SU-DHL-6 (cell line): ENCODE data around the gene ATP2B2.

Source experiments
- H2AFZ ChIP-seq: fragments of 200-600 bp; sonication (generic); 2 replicates; pipeline ENCODE4 v1.6.1; 2014; ENCODE audit warnings: low read depth, mild to moderate bottlenecking, moderate library complexity, mixed read lengths, antibody characterized with exemption, low read length; ENCODE audit not compliant: severe bottlenecking
- H3F3A ChIP-seq: fragments of 200-600 bp; shearing (Covaris generic); 2 replicates; pipeline ENCODE4 v1.6.0; 2016; ENCODE audit warnings: antibody characterized with exemption, mild to moderate bottlenecking; ENCODE audit not compliant: insufficient read depth
- H3K27ac ChIP-seq: fragments of 200-600 bp; sonication (generic); 2 replicates; pipeline ENCODE4 v1.5.1; 2016; ENCODE audit warnings: low read depth, mild to moderate bottlenecking, low read length, moderate library complexity, mixed read lengths
- H3K27me3 ChIP-seq: fragments of 200-600 bp; sonication (generic), shearing (Covaris generic); 2 replicates; pipeline ENCODE4 v1.6.0; 2014; ENCODE audit warnings: mild to moderate bottlenecking, low read length
- H3K36me3 ChIP-seq: fragments of 200-600 bp; sonication (generic); 2 replicates; pipeline ENCODE4 v1.6.1; 2014; ENCODE audit warnings: mild to moderate bottlenecking, low read length, mixed read lengths
- H3K4me2 ChIP-seq: fragments of 300-600, 200-600 bp; shearing (Covaris generic), sonication (generic); 2 replicates; pipeline ENCODE4 v1.6.0; 2014; ENCODE audit warnings: low read length, low read depth, mild to moderate bottlenecking; ENCODE audit not compliant: poor library complexity, severe bottlenecking
- H3K4me3 ChIP-seq: fragments of 200-600 bp; sonication (generic); 2 replicates; pipeline ENCODE4 v1.5.1; 2014; ENCODE audit warnings: antibody characterized with exemption, low read length, mild to moderate bottlenecking, mixed read lengths; ENCODE audit not compliant: insufficient read depth, poor library complexity, severe bottlenecking
- H3K79me2 ChIP-seq: fragments of 200-600 bp; sonication (generic); 2 replicates; pipeline ENCODE4 v1.6.1; 2014; ENCODE audit warnings: mild to moderate bottlenecking, low read length, moderate library complexity; ENCODE audit not compliant: insufficient read depth
- H3K9ac ChIP-seq: fragments of 200-600 bp; sonication (generic); 2 replicates; pipeline ENCODE4 v1.7.0; 2014; ENCODE audit warnings: mild to moderate bottlenecking, low read length
- H3K9me2 ChIP-seq: fragments of 200-600 bp; sonication (generic); replicated peaks from 2 replicates; pipeline ENCODE4 v1.6.1; 2014; ENCODE audit warnings: low read length; ENCODE audit not compliant: insufficient read depth
- H3K9me3 ChIP-seq: fragments of 200-600 bp; sonication (generic); 2 replicates; pipeline ENCODE4 v1.6.1; 2014; ENCODE audit warnings: low read length, mixed read lengths; ENCODE audit not compliant: insufficient read depth
- H4K20me1 ChIP-seq: fragments of 200-600 bp; sonication (generic); 2 replicates; pipeline ENCODE4 v1.6.1; 2014; ENCODE audit warnings: low read depth, mild to moderate bottlenecking, antibody characterized with exemption, low read length, moderate library complexity, mixed read lengths
- CTCF ChIP-seq: fragments of 200-600 bp; sonication (generic); IDR thresholded peaks from one replicate; pipeline ENCODE4 v1.5.1; 2017; ENCODE audit warnings: antibody characterized with exemption, mild to moderate bottlenecking, low read length, moderate library complexity; ENCODE audit not compliant: insufficient read depth, poor library complexity, severe bottlenecking
- EZH2phosphoT487 ChIP-seq: fragments of 200-600 bp; sonication (generic), shearing (Covaris generic); conservative IDR thresholded peaks from 2 replicates; pipeline ENCODE4 v1.6.1; 2018; ENCODE audit warnings: mild to moderate bottlenecking, antibody characterized with exemption, low read length, moderate library complexity, mixed read lengths

Gene ATP2B2

GRCh38 chr3:10335190-10335738, 170.1 kb downstream of the ATP2B2 start:
- H3K4me2 ChIP-seq, result no peak overlapping the region
- no peaks in the 10 kb centered on the region for H3K79me2 ChIP-seq
- no peak overlapping the region for H3K27ac ChIP-seq
- no peak overlapping the region for H2AFZ ChIP-seq
- no peaks in the 10 kb centered on the region for H3K27me3 ChIP-seq
- no peaks in the 10 kb centered on the region for H3F3A ChIP-seq
- no peaks in the 10 kb centered on the region for H3K9me3 ChIP-seq
- no peaks in the 10 kb centered on the region for H3K36me3 ChIP-seq
- no peaks in the 10 kb centered on the region for H4K20me1 ChIP-seq
- no peaks in the 10 kb centered on the region for H3K9me2 ChIP-seq
- no peak overlapping the region for H3K9ac ChIP-seq
- no peak overlapping the region for H3K4me3 ChIP-seq
- TF ChIP-seq EZH2phosphoT487 (no peak), CTCF (no peak)

- TF ChIP-seq CTCF (peak; percentile 39), EZH2phosphoT487 (no peak)
- Histone ChIP-seq H3K36me3 (no peaks in the 10 kb centered on the region), H3K79me2 (no peaks in the 10 kb centered on the region), H3F3A (no peaks in the 10 kb centered on the region), H3K9me2 (no peaks in the 10 kb centered on the region), H3K27ac (no peak overlapping the region), H3K27me3 (no peaks in the 10 kb centered on the region), H3K4me3 (no peak overlapping the region), H4K20me1 (no peaks in the 10 kb centered on the region), H2AFZ (no peak overlapping the region), H3K9ac (no peak overlapping the region), H3K9me3 (no peaks in the 10 kb centered on the region), H3K4me2 (no peak overlapping the region)
Measured at GRCh38 chr3:10334459-10334858, 170.9 kb downstream of the ATP2B2 start.

GRCh38 chr3:10334042-10334441, 171.3 kb downstream of the ATP2B2 start:
- H3K27ac ChIP-seq, result no peak overlapping the region
- H3K79me2 ChIP-seq, result no peaks in the 10 kb centered on the region
- H3K9me3 ChIP-seq, result no peaks in the 10 kb centered on the region
- no peaks in the 10 kb centered on the region for H4K20me1 ChIP-seq
- no peak overlapping the region for H3K9ac ChIP-seq
- no peaks in the 10 kb centered on the region for H3K36me3 ChIP-seq
- H3F3A ChIP-seq, result no peaks in the 10 kb centered on the region
- H2AFZ ChIP-seq, result no peak overlapping the region
- TF ChIP-seq EZH2phosphoT487, result no peak
- no peak for TF ChIP-seq CTCF
- no peaks in the 10 kb centered on the region for H3K9me2 ChIP-seq
- H3K4me3 ChIP-seq, result no peak overlapping the region
- H3K4me2 ChIP-seq, result no peak overlapping the region
- no peaks in the 10 kb centered on the region for H3K27me3 ChIP-seq
